Vagina (tissue), 2 donors: ENCODE data around the gene FCF1.

Experiments used
- CTCF ChIP-seq, 3 experiments: fragments of 450-650 bp in 2 of 3; fragments of 200-600 bp in 1 of 3; sonication (generic) in 1 of 3; IDR thresholded peaks; one replicate each; pipeline ENCODE4 v1.5.1; 2017 to 2019; ENCODE audit warnings: antibody characterized with exemption in 3 of 3, mild to moderate bottlenecking in 2 of 3, moderate library complexity in 2 of 3
- POLR2A ChIP-seq, 2 donors: fragments of 450-650 bp; IDR thresholded peaks; one replicate each; pipeline ENCODE4 v1.6.1; 2017; ENCODE audit warnings: antibody characterized with exemption in 2 of 2, mild to moderate bottlenecking in 2 of 2, moderate library complexity in 2 of 2
- POLR2AphosphoS5 ChIP-seq, 2 donors: sonication (generic); formaldehyde crosslinking; IDR thresholded peaks; one replicate each; pipeline ENCODE4 v1.9.0; 2017; ENCODE audit warnings: antibody characterized with exemption in 2 of 2, mild to moderate bottlenecking in 2 of 2, low read depth in 1 of 2; ENCODE audit not compliant: insufficient read depth in 1 of 2

GRCh38 chr14:74669846-74670245 is 43.1 kb upstream of the FCF1 start:
- TF ChIP-seq POLR2A (IDR thresholded peaks at IDR 0.05) (no peak), CTCF (IDR thresholded peaks at IDR 0.05) (no peak), POLR2AphosphoS5 (IDR thresholded peaks at IDR 0.05; ENCODE audit: insufficient read depth in 1 of 2, low read depth in 1 of 2) (no peak)
